K562 (cell line): ENCODE data around the gene TRIOBP. TPM values are rescaled to one million over a fixed set of nuclear protein-coding genes. Genes with fewer than 3 reads are reported as not detected.

Source experiments
- CBX5 ChIP-seq: IDR thresholded peaks from 2 replicates; pipeline ENCODE4 v1.6.1; 2014; ENCODE audit warnings: low read depth, borderline replicate concordance
- CSDE1 ChIP-seq, 2 experiments: fragments of 450-650 bp; IDR thresholded peaks; 2 replicates each; pipeline ENCODE4 v1.6.1; 2016; ENCODE audit warnings: mild to moderate bottlenecking in 1 of 2
- LEF1 ChIP-seq: fragments of 450-650 bp; IDR thresholded peaks from 2 replicates; pipeline ENCODE4 v1.6.1; 2016; ENCODE audit warnings: mild to moderate bottlenecking
- MAX ChIP-seq: sonication (generic); formaldehyde crosslinking; IDR thresholded peaks from 2 replicates; pipeline ENCODE4 v1.9.0; 2022; ENCODE audit warnings: mild to moderate bottlenecking, missing genetic modification reagents
- MLLT1 ChIP-seq, 2 experiments: fragments of 450-650 bp; IDR thresholded peaks; 2 replicates each; pipeline ENCODE4 v1.6.1; 2016
- NFIC ChIP-seq: fragments of 450-650 bp; IDR thresholded peaks from 2 replicates; pipeline ENCODE4 v1.6.1; 2017; ENCODE audit warnings: mild to moderate bottlenecking, inconsistent platforms
- PHF21A ChIP-seq: fragments of 450-650 bp; IDR thresholded peaks from 2 replicates; pipeline ENCODE4 v1.6.1; 2017; ENCODE audit warnings: low read depth, borderline replicate concordance
- STAT5A ChIP-seq: IDR thresholded peaks from 2 replicates; pipeline ENCODE4 v1.6.1; 2012; ENCODE audit warnings: low read length, inconsistent platforms, borderline replicate concordance
- ZBTB43 ChIP-seq: sonication (generic); formaldehyde crosslinking; IDR thresholded peaks from 2 replicates; pipeline ENCODE4 v1.8.0; 2023; ENCODE audit warnings: mild to moderate bottlenecking, missing genetic modification reagents
- ZNF280B ChIP-seq: fragments of 250-450 bp; sonication (Bioruptor Pico); IDR thresholded peaks from 2 replicates; pipeline ENCODE4 v1.5.1; 2021; ENCODE audit warnings: mild to moderate bottlenecking
- ZNF77 ChIP-seq: fragments of 250-450 bp; sonication (Bioruptor Pico); IDR thresholded peaks from 2 replicates; pipeline ENCODE4 v1.5.0; 2020
- polyA plus RNA-seq, 8 experiments: library from polyadenylated mRNA; depleted of rRNA in 4 of 8; stranded (reverse) in 5 of 8; unstranded in 3 of 8; fragments of >200 nt; fragmentation: Nextera tagmentation in 2 of 8; fragmentation: Illumina TruSeq in 1 of 8; extraction: Ambion mirVana in 2 of 8; extraction: Trizol in 1 of 8; gene quantifications; 2 replicates each; pipeline versions ENCODE4 v1.2.1 to v1.2.3, GENCODE V29; 2011 to 2014; ENCODE audit warnings: inconsistent platforms in 1 of 8, missing spikeins in 1 of 8
- total RNA-seq, 7 experiments: library from RNA; depleted of rRNA in 6 of 7; stranded (reverse); fragments of >200 nt in 6 of 7; fragmentation: Illumina TruSeq in 2 of 7; extraction: Trizol in 2 of 7; gene quantifications; 2 replicates each; pipeline versions ENCODE4 v1.2.1 to v1.2.3, GENCODE V29; 2011 to 2021; ENCODE audit warnings: low replicate concordance in 1 of 7

Gene TRIOBP
- total and polyA plus RNA-seq, 9 of the 15 experiments (the other 6 are each of a cell fraction or from before 2014, with no cell fraction given) = 0.24 to 13.8 (median 5.5) TPM

- TF ChIP-seq MAX (CRISPR knock-in tag) = no peak
- no peak for TF ChIP-seq MLLT1 (IDR thresholded peaks at IDR 0.05)
- no peak for TF ChIP-seq CSDE1 (IDR thresholded peaks at IDR 0.05)
- peak; percentile 35; the same call in 1 of the 2 replicates for TF ChIP-seq NFIC
- no peak for TF ChIP-seq ZBTB43 (CRISPR knock-in tag)
- no peak for TF ChIP-seq PHF21A
- TF ChIP-seq ZNF77 (CRISPR knock-in tag) = no peak
- TF ChIP-seq ZNF280B (CRISPR knock-in tag) = no peak
- TF ChIP-seq STAT5A = no peak
- TF ChIP-seq CBX5 = no peak
- no peak for TF ChIP-seq LEF1
- TF ChIP-seq, all 486 proteins: peak for 3
These were observed 84.7 kb downstream of the TRIOBP start (continued) for GRCh38 chr22:37781434-37782059.
